Measurements from ENCODE around the gene GAPVD1. TPM values are rescaled to one million over a fixed set of nuclear protein-coding genes. Genes with fewer than 3 reads are reported as not detected.

Gene GAPVD1
- total and polyA plus RNA-seq, 9 donors: 13.6 to 27.5 (median 17.6) TPM

DNA sequence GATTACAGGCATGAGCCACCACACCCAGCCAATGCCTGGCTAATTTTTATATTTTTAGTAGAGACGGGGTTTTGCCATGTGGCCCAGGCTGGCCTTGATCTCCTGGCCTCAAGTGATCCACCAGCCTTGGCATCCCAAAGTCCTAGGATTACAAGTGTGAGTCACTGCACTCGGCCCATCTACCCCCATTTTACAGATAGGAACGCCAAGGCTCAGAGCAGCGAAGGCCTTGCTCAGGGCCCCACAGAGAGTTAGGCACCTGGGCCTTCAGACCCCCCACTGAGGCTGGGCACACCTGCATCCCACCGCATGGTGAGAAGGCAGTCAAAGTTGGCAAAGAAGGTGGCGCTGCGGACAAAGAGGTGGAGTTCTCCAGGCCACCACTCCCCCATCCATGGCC lies 143.1 kb downstream of the GAPVD1 start:
- WGBS (ENCODE audit: insufficient coverage): 66% methylated on average over 5 of the region's 7 CpGs
- Histone ChIP-seq H3K4me1 (ENCODE audit: control insufficient read depth, insufficient read depth, low read length) (peaks cover 10% of the 10 kb centered on the region), H3K27ac (ENCODE audit: low read length) (no peak overlapping the region)

DNA sequence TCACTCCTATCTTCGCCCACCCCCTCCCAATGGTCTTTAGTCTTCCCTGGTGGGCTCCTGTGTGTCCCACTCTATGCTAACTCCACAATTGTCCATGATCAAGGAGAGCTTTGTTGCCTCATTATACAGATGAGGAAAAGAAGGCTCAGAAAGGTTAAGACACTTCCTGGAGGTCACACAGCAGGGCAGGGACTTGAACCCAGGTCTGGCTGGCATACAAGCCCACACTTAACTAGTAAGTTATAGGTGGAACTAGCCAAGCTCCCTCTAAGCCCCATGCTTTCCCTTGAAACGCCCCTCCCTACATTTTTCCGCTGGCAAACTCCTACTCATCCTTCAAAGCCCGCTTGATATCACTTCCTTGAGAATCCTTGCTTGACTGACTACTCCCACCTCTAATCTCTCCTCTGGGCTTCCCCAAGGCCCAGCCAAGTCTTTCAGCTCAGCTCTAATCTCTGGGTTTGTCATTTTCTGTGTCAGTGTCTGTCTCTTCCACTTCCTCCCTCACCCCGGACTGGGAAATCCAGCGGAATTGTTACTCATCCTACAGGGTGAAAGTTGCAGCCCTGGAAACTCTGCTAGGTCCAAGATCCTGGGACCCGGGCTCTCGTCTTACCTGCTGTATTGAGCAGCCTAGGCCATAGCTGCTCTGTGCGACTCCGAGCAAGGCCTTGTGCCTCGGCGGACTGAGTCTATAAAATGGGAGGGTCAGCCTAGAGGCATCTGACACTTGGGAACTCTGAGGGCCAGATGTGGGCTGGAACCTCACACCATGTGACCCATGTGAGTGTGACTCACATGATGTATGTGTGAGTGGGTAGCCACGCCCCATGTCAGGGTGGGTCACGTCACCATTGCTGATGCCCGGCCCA lies 144.5 kb downstream of the GAPVD1 start:
- H3K27ac ChIP-seq (ENCODE audit: low read length): no peak overlapping the region
- DNase-seq: no peak
- no peak overlapping the region for H3K4me3 ChIP-seq (ENCODE audit: low read length)
- H3K9me3 ChIP-seq (replicated peaks; ENCODE audit: control insufficient read depth, low read depth, low read length): no peaks in the 10 kb centered on the region
- peaks cover 10% of the 10 kb centered on the region for H3K4me1 ChIP-seq (ENCODE audit: control insufficient read depth, insufficient read depth, low read length)
- H3K36me3 ChIP-seq (ENCODE audit: control insufficient read depth, insufficient read depth, low read length): no peaks in the 10 kb centered on the region
- H3K27me3 ChIP-seq (ENCODE audit: control insufficient read depth, insufficient read depth, low read length): peaks cover 12% of the 10 kb centered on the region
- WGBS (ENCODE audit: insufficient coverage): 92% methylated on average over 13 of the region's 15 CpGs

More for the DNA sequence above, 143.1 kb downstream of the GAPVD1 start:
- H3K9me3 ChIP-seq (replicated peaks; ENCODE audit: control insufficient read depth, low read depth, low read length): no peaks in the 10 kb centered on the region
- no peak for DNase-seq
- H3K4me3 ChIP-seq (ENCODE audit: low read length): no peak overlapping the region
- no peaks in the 10 kb centered on the region for H3K36me3 ChIP-seq (ENCODE audit: control insufficient read depth, insufficient read depth, low read length)
- H3K27me3 ChIP-seq (ENCODE audit: control insufficient read depth, insufficient read depth, low read length): peaks cover 10% of the 10 kb centered on the region

DNA sequence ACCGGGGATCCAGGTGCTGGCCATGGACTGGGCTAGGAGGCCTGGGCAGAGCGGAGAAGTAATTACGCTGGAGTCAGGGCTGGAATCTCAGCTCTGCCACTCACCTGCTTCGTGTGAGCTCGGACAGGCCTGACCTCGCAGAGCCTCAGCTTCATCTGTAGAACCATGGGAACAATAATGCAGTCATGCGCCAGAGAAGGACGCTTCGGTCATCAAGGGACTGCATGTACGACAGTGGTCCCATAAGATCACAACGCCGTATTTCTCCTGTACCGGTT lies 145.1 kb downstream of the GAPVD1 start:
- H3K4me3 ChIP-seq (ENCODE audit: low read length): no peak overlapping the region
- H3K27me3 ChIP-seq (ENCODE audit: control insufficient read depth, insufficient read depth, low read length): peaks cover 12% of the 10 kb centered on the region
- H3K4me1 ChIP-seq (ENCODE audit: control insufficient read depth, insufficient read depth, low read length): peaks cover 10% of the 10 kb centered on the region
- no peaks in the 10 kb centered on the region for H3K9me3 ChIP-seq (replicated peaks; ENCODE audit: control insufficient read depth, low read depth, low read length)
- H3K27ac ChIP-seq (ENCODE audit: low read length): no peak overlapping the region
- 87% methylated on average over 13 of the region's 13 CpGs for WGBS (ENCODE audit: insufficient coverage)
- no peak for DNase-seq
- no peaks in the 10 kb centered on the region for H3K36me3 ChIP-seq (ENCODE audit: control insufficient read depth, insufficient read depth, low read length)

DNA sequence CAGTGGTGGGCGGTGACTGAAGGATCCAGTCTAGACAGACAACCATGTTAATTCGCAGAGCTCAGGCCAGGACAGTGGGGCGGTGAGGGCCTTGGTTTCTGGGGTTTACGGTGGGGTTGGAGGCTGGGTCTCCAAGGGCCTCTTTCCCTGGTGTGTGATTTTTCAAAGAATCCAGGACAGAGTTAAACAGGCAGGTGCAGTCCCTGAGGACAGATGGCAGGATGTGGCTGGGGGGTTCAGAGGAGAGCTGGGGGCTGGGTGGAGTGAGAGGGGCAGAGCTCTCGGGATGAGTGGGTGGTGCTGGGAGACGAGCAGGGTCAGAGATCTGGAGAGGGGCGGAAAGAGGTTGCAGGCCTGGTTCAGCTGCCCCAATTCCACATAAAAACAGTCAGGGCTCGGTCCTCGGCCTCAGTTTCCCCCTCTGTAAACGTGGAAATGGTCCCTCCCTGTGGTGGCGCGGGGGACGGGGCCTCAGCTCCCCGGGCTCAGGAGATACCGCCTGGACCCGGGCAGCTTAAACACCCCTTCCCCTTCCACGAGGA lies 145.9 kb downstream of the GAPVD1 start:
- Histone ChIP-seq H3K27ac (ENCODE audit: low read length) (no peak overlapping the region), H3K9me3 (replicated peaks; ENCODE audit: control insufficient read depth, low read depth, low read length) (no peaks in the 10 kb centered on the region), H3K4me1 (ENCODE audit: control insufficient read depth, insufficient read depth, low read length) (peaks cover 10% of the 10 kb centered on the region), H3K36me3 (ENCODE audit: control insufficient read depth, insufficient read depth, low read length) (no peaks in the 10 kb centered on the region), H3K27me3 (ENCODE audit: control insufficient read depth, insufficient read depth, low read length) (peaks cover 12% of the 10 kb centered on the region), H3K4me3 (ENCODE audit: low read length) (peak overlapping the region; percentile 56)
- no peak for DNase-seq
- WGBS (ENCODE audit: insufficient coverage): 37% methylated on average over 14 of the region's 17 CpGs

DNA sequence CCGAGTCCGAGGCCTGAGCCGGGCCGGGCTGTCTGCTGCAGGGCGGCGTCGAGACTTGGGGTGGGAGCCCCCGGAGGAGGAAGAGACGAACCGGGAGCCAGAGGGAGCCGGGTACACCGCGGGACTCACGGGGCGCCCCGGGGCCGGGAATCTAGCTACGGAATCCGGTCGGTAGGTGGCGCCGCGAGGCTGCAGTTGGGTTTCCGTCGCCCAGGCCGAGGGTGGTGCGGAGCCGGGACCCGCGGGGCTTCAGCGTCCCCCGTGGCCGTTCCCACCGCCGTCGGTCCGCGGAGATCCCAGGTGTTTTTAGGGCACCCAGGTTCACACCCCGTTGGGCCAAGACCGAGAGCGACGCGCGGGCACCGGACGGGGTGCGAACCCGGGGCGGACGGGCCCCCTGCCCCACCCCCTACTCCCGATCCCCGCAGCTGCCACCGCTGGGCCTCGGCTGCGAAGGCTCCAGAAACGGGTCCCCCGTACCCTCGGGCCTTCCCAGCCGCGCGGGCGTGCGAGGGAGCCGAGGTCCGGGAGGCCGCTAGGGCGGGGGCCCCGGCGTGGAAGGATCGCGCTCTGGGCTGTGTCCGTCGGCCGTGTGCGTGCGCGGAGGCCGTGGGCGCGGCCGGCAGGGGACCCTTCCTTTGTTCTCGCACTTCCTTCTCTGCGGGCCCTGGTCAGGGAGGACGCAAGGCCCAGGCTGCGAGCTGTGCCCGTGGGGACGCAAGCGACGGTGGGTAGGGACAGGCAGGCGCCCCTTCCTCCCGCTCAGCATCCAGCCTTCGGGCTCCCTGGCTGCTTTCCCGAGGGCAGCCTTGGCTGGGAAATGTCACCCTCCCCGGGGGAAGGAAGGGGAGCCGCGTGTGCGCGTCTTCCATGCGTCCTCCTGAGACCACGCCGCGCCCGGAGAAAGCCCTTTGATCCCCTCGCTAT lies 146.6 kb downstream of the GAPVD1 start:
- Histone ChIP-seq H3K4me3 (ENCODE audit: low read length) (peak overlapping the region; percentile 56), H3K4me1 (ENCODE audit: control insufficient read depth, insufficient read depth, low read length) (peaks cover 10% of the 10 kb centered on the region), H3K27me3 (ENCODE audit: control insufficient read depth, insufficient read depth, low read length) (peaks cover 12% of the 10 kb centered on the region), H3K27ac (ENCODE audit: low read length) (no peak overlapping the region), H3K36me3 (ENCODE audit: control insufficient read depth, insufficient read depth, low read length) (no peaks in the 10 kb centered on the region), H3K9me3 (replicated peaks; ENCODE audit: control insufficient read depth, low read depth, low read length) (no peaks in the 10 kb centered on the region)
- WGBS (ENCODE audit: insufficient coverage): 2% methylated on average over 80 of the region's 104 CpGs
- peak; percentile 83 for DNase-seq

DNA sequence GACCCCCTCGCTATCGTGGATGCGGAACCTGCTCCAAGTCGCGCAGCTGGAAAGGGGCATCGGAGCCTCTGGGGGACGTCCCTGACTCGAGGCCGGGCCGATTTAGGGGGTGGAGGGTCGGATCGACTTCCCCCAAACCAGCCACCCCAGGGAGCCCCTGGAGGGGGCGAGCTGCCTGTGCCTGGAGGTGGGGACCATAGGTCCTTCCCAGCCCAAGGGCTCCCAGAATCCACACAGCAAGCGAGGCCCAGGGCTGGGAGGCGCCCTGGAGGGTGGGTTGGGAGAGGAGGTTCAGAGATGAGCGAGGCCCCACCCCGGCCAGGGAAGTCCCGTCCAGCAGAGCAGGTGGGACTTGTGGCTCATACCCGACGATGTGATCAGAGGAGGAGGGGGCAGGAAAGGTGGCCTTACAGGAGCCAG lies 147.6 kb downstream of the GAPVD1 start:
- Histone ChIP-seq H3K4me3 (ENCODE audit: low read length) (no peak overlapping the region), H3K9me3 (replicated peaks; ENCODE audit: control insufficient read depth, low read depth, low read length) (no peaks in the 10 kb centered on the region), H3K36me3 (ENCODE audit: control insufficient read depth, insufficient read depth, low read length) (no peaks in the 10 kb centered on the region), H3K4me1 (ENCODE audit: control insufficient read depth, insufficient read depth, low read length) (peaks cover 10% of the 10 kb centered on the region), H3K27me3 (ENCODE audit: control insufficient read depth, insufficient read depth, low read length) (peaks cover 12% of the 10 kb centered on the region), H3K27ac (ENCODE audit: low read length) (no peak overlapping the region)
- 97% methylated on average over 5 of the region's 20 CpGs for WGBS (ENCODE audit: insufficient coverage)
- DNase-seq: no peak

DNA sequence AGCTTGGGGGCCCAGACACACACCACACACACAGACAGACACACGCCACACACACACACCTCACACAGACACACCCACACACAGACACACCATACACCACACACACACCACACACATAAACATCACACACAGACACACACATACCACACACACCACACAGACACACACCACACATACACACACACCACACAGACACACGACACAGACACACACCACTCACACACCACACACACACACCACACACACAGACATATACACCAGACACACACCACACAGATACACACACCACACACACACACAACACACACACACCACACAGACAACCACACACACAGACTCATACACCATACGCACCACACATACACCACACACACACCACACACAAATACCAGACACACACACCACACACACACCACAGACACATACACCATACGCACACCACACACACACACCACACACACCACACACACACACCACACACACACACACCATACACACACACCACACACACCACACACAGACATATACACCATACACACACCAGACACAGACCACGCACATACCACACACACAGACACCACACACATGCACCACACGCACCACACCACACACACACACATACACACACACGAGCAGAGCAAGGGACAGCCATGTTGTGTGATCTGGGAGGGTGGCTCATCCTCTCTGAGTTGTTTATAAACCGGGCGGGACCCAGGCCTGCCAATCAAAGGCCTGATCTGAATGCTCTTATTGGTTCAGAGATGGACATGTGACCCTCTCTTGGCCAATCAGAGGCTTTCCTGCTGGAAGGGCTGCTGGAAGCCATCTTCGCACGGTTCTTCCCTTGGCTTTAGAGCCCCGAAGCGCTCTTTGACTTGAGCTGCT lies 148.3 kb downstream of the GAPVD1 start:
- no peaks in the 10 kb centered on the region for H3K9me3 ChIP-seq (replicated peaks; ENCODE audit: control insufficient read depth, low read depth, low read length)
- peaks cover 10% of the 10 kb centered on the region for H3K4me1 ChIP-seq (ENCODE audit: control insufficient read depth, insufficient read depth, low read length)
- H3K27me3 ChIP-seq (ENCODE audit: control insufficient read depth, insufficient read depth, low read length): peaks cover 12% of the 10 kb centered on the region
- peak overlapping the region; percentile 15 for H3K4me3 ChIP-seq (ENCODE audit: low read length)
- peak; percentile 64 for DNase-seq
- WGBS (ENCODE audit: insufficient coverage): 85% methylated on average over 9 of the region's 13 CpGs
- H3K36me3 ChIP-seq (ENCODE audit: control insufficient read depth, insufficient read depth, low read length): no peaks in the 10 kb centered on the region
- no peak overlapping the region for H3K27ac ChIP-seq (ENCODE audit: low read length)

DNA sequence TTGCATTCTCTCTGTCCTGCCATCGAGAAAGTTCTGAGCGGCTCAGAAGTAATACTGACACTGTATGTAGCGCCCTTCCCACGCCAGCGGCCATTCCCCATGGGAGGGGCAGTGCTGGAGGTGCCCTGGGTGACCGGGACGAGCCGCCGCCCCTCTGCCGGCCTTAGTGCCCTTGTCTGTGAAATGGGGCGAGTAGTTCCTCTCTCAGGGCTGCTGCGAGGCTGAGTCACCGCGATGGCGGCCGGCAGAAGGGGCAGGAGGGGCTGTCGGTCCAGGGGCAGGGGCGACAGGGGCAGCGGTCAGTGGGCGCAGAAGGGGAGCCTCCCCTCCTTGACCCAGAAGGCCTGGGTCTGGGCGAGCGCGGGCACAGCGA lies 148.9 kb downstream of the GAPVD1 start:
- peaks cover 12% of the 10 kb centered on the region for H3K27me3 ChIP-seq (ENCODE audit: control insufficient read depth, insufficient read depth, low read length)
- no peaks in the 10 kb centered on the region for H3K9me3 ChIP-seq (replicated peaks; ENCODE audit: control insufficient read depth, low read depth, low read length)
- H3K27ac ChIP-seq (ENCODE audit: low read length): no peak overlapping the region
- WGBS (ENCODE audit: insufficient coverage): 92% methylated on average over 16 of the region's 24 CpGs
- peak overlapping the region; percentile 15 for H3K4me3 ChIP-seq (ENCODE audit: low read length)
- H3K4me1 ChIP-seq (ENCODE audit: control insufficient read depth, insufficient read depth, low read length): peaks cover 10% of the 10 kb centered on the region
- DNase-seq: no peak
- H3K36me3 ChIP-seq (ENCODE audit: control insufficient read depth, insufficient read depth, low read length): no peaks in the 10 kb centered on the region

DNA sequence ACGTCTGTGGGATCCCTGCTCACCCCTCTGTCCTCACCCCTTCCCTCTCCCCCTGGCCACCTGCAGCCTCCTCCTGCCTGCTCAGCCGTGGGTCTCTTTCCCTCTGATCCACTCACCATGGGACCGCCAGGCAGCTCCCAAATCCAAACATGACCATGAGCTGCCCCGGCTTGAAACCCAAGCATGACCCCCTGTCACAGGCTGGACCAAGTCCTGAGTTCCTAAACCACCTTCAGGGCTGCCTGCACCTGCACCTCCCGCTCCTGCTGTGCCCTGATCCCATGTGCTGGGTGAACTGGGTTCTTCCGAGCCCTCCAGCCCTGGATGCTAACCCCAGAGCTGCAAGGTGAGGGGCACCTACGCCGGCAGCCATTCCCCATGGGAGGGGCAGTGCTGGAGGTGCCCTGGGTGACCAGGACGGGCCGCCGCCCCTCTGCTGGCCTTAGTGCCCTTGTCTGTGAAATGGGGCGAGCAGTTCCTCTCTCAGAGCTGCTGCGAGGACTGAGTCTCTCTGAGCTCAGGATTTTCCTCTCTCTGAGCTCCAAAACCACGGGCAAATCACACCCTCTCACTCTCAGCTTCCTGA lies 149.6 kb downstream of the GAPVD1 start:
- 76% methylated on average over 8 of the region's 14 CpGs for WGBS (ENCODE audit: insufficient coverage)
- Histone ChIP-seq H3K27ac (ENCODE audit: low read length) (no peak overlapping the region), H3K9me3 (replicated peaks; ENCODE audit: control insufficient read depth, low read depth, low read length) (no peaks in the 10 kb centered on the region), H3K4me1 (ENCODE audit: control insufficient read depth, insufficient read depth, low read length) (peaks cover 10% of the 10 kb centered on the region), H3K27me3 (ENCODE audit: control insufficient read depth, insufficient read depth, low read length) (peaks cover 10% of the 10 kb centered on the region), H3K36me3 (ENCODE audit: control insufficient read depth, insufficient read depth, low read length) (no peaks in the 10 kb centered on the region), H3K4me3 (ENCODE audit: low read length) (no peak overlapping the region)
- no peak for DNase-seq
